GM12878 (cell line): Measurements from ENCODE around the gene DIDO1. TPM values are rescaled to one million over a fixed set of nuclear protein-coding genes. Genes with fewer than 3 reads are reported as not detected.

Experiments
- ATAC-seq: fragments of 200-7000 bp; cut with Tn5 transposase; 3 replicates; pipeline ENCODE4 v1.9.1; 2020; ENCODE audit warnings: mild to moderate bottlenecking, moderate library complexity
- BruUV-seq: library from RNA; stranded (reverse); fragments of 400-500 nt; replicated peaks from 2 replicates; lab custom pipeline; 2021; lab: Mats Ljungman, UMichigan
- CTCF ChIA-PET: fragments of 300-600 bp; sonication (Branson Sonifier 250); formaldehyde crosslinking; extraction: SDS; loops from one replicate; lab custom pipeline; 2021; ENCODE audit warnings: inconsistent platforms; lab: Yijun Ruan, JAX
- POLR2A ChIA-PET: fragments of 350-600 bp; formaldehyde crosslinking; extraction: SDS; loops from one replicate; lab custom pipeline; 2021; ENCODE audit warnings: inconsistent platforms; lab: Charles Lee
- RAD21 ChIA-PET: fragments of 300-600 bp; sonication (Branson Sonifier 250); formaldehyde crosslinking; loops from one replicate; lab custom pipeline; 2023; ENCODE audit warnings: antibody characterized with exemption; ENCODE audit not compliant: unreplicated experiment; lab: Charles Lee
- SMC1A ChIA-PET: fragments of 300-600 bp; sonication (Branson Sonifier 250); formaldehyde crosslinking; loops from one replicate; lab custom pipeline; 2023; ENCODE audit not compliant: unreplicated experiment, uncharacterized antibody; lab: Charles Lee
- DNase-seq: peaks from one replicate; pipeline ENCODE4 v3.0.0-alpha.2; 2011; ENCODE audit warnings: low read depth, low spot score
- FAIRE-seq: peaks from 3 replicates; lab custom pipeline; 2011; peaks lifted over from hg19 to GRCh38; lab: Jason Lieb, UNC
- H2AFZ ChIP-seq: 2 replicates; pipeline ENCODE4 v1.6.0; 2011; ENCODE audit warnings: low read depth, low read length, control low read depth; ENCODE audit not compliant: control insufficient read depth
- H3K27ac ChIP-seq: 2 replicates; pipeline ENCODE4 v1.5.1; 2011; ENCODE audit warnings: control low read depth; ENCODE audit not compliant: control insufficient read depth, insufficient read depth
- H3K27me3 ChIP-seq, 2 experiments: replicated peaks in 1 of 2; 2 replicates each; pipeline versions ENCODE4 v1.6.0 to v1.6.1; 2011; ENCODE audit warnings: low read length in 1 of 2; ENCODE audit not compliant: control insufficient read depth in 2 of 2, insufficient read depth in 2 of 2
- H3K36me3 ChIP-seq, 2 experiments: 2 replicates each; pipeline ENCODE4 v1.5.1; 2011; ENCODE audit warnings: low read length in 1 of 2; ENCODE audit not compliant: control insufficient read depth in 2 of 2, insufficient read depth in 2 of 2
- H3K4me1 ChIP-seq: 2 replicates; pipeline ENCODE4 v1.6.1; 2011; ENCODE audit warnings: mild to moderate bottlenecking, low read length, moderate library complexity, mixed read lengths; ENCODE audit not compliant: control insufficient read depth, insufficient read depth
- H3K4me2 ChIP-seq: 2 replicates; pipeline ENCODE4 v1.6.0; 2011; ENCODE audit warnings: control low read depth; ENCODE audit not compliant: control insufficient read depth, insufficient read depth
- H3K4me3 ChIP-seq: fragments of 200-600 bp; sonication (generic); 2 replicates; pipeline ENCODE4 v1.5.1; 2016
- H3K79me2 ChIP-seq: 2 replicates; pipeline ENCODE4 v1.6.0; 2011; ENCODE audit warnings: low read length; ENCODE audit not compliant: control insufficient read depth, insufficient read depth
- H3K9ac ChIP-seq: 2 replicates; pipeline ENCODE4 v1.8.0; 2011; ENCODE audit warnings: low read length, control low read depth, mixed read lengths; ENCODE audit not compliant: control insufficient read depth, insufficient read depth
- H3K9me3 ChIP-seq: replicated peaks from 3 replicates; pipeline ENCODE4 v1.5.1; 2011; ENCODE audit warnings: mild to moderate bottlenecking, low read length; ENCODE audit not compliant: control insufficient read depth, insufficient read depth
- H4K20me1 ChIP-seq: 2 replicates; pipeline ENCODE4 v1.6.0; 2011; ENCODE audit not compliant: control insufficient read depth, insufficient read depth
- BHLHE40 ChIP-seq, 2 experiments: fragments of 450-650 bp in 1 of 2; IDR thresholded peaks; 2 replicates each; pipeline ENCODE4 v1.6.1; 2011 to 2017; ENCODE audit warnings: low read depth in 2 of 2, borderline replicate concordance in 1 of 2, improper control_type of control experiment in 1 of 2, low read length in 1 of 2, mild to moderate bottlenecking in 1 of 2
- CBX5 ChIP-seq: sonication (generic); IDR thresholded peaks from 2 replicates; pipeline ENCODE4 v1.6.1; 2016; ENCODE audit warnings: low read depth, moderate library complexity, mild to moderate bottlenecking, inconsistent platforms
- FOXM1 ChIP-seq: IDR thresholded peaks from 2 replicates; pipeline ENCODE4 v1.6.1; 2012; ENCODE audit warnings: low read depth, mild to moderate bottlenecking, inconsistent platforms, low read length, moderate library complexity
- GATAD2B ChIP-seq: fragments of 450-650 bp; conservative IDR thresholded peaks from 2 replicates; pipeline ENCODE4 v1.6.1; 2017; ENCODE audit warnings: low read depth, mild to moderate bottlenecking, moderate library complexity
- IKZF1 ChIP-seq: fragments of 450-650 bp; conservative IDR thresholded peaks from 2 replicates; pipeline ENCODE4 v1.6.1; 2017; ENCODE audit warnings: antibody characterized with exemption, mild to moderate bottlenecking
- IKZF2 ChIP-seq, 2 experiments: fragments of 450-650 bp; IDR thresholded peaks; 2 replicates each; pipeline ENCODE4 v1.6.1; 2017; ENCODE audit warnings: mild to moderate bottlenecking in 2 of 2, moderate library complexity in 2 of 2
- LARP7 ChIP-seq: fragments of 450-650 bp; IDR thresholded peaks from 2 replicates; pipeline ENCODE4 v1.6.1; 2017; ENCODE audit warnings: mild to moderate bottlenecking
- NFYA ChIP-seq: IDR thresholded peaks from 2 replicates; pipeline ENCODE4 v1.6.1; 2011; ENCODE audit warnings: low read depth, mild to moderate bottlenecking, low read length, improper control_type of control experiment, borderline replicate concordance
- NR2C2 ChIP-seq: IDR thresholded peaks from 2 replicates; pipeline ENCODE4 v1.6.1; 2011; ENCODE audit warnings: borderline replicate concordance, low read depth; ENCODE audit not compliant: control insufficient read depth, insufficient read length
- PBX3 ChIP-seq: IDR thresholded peaks from 2 replicates; pipeline ENCODE4 v1.6.1; 2011; ENCODE audit warnings: mild to moderate bottlenecking, low read depth, low read length, moderate library complexity; ENCODE audit not compliant: insufficient replicate concordance
- PKNOX1 ChIP-seq: fragments of 450-650 bp; IDR thresholded peaks from 2 replicates; pipeline ENCODE4 v1.6.1; 2016; ENCODE audit warnings: mild to moderate bottlenecking
- RB1 ChIP-seq: fragments of 450-650 bp; formaldehyde crosslinking; IDR thresholded peaks from 2 replicates; pipeline ENCODE4 v1.6.1; 2017; ENCODE audit warnings: mild to moderate bottlenecking, borderline replicate concordance
- RELB ChIP-seq: fragments of 450-650 bp; IDR thresholded peaks from 2 replicates; pipeline ENCODE4 v1.6.1; 2017; ENCODE audit warnings: low read depth, mild to moderate bottlenecking, moderate library complexity
- ZNF24 ChIP-seq: fragments of 450-650 bp; IDR thresholded peaks from 2 replicates; pipeline ENCODE4 v1.6.1; 2017; ENCODE audit warnings: antibody characterized with exemption, mild to moderate bottlenecking
- WGBS: methylation state at CpG from one replicate; pipeline ENCODE4 v1.1.6; 2016; ENCODE audit warnings: low lambda C conversion rate; ENCODE audit not compliant: insufficient replicate concordance, insufficient coverage; ENCODE audit errors: missing lambda C conversion rate; 5-methylcytosine and 5-hydroxymethylcytosine counted together
- in situ Hi-C: fragments of 300-500 bp; cut with MboI; formaldehyde crosslinking; loops from 9 replicates; pipeline ENCODE4 v1.14.3; 2018; ENCODE audit warnings: mixed read lengths
- intact Hi-C: fragments of 100-400 bp; cut with micrococcal nuclease; formaldehyde crosslinking; loops from one replicate; pipeline ENCODE4 v1.14.2; 2022; ENCODE audit not compliant: unreplicated experiment
- polyA plus RNA-seq, 11 experiments: library from polyadenylated mRNA; depleted of rRNA in 4 of 11; unstranded in 6 of 11; stranded (reverse) in 5 of 11; fragments of >200 nt; fragmentation: Nextera tagmentation in 4 of 11; fragmentation: Illumina TruSeq in 1 of 11; extraction: Ambion mirVana in 4 of 11; extraction: Trizol in 1 of 11; gene quantifications; 1 replicate in 1 of 11; 2 replicates in 10 of 11; pipeline versions ENCODE4 v1.2.1 to v1.2.3, GENCODE V29; 2011 to 2016; ENCODE audit warnings: inconsistent platforms in 2 of 11, missing spikeins in 2 of 11, low read depth in 1 of 11
- total RNA-seq, 4 experiments: library from RNA; depleted of rRNA in 3 of 4; stranded (reverse); fragments of >200 nt in 3 of 4; fragmentation: Illumina TruSeq in 1 of 4; extraction: Trizol in 1 of 4; gene quantifications; 2 replicates each; pipeline versions ENCODE4 v1.2.1 to v1.2.3, GENCODE V29; 2013 to 2021
- TF ChIP-seq, protein P1 (sequence below): fragments of 450-650 bp; formaldehyde crosslinking; IDR thresholded peaks from 2 replicates; pipeline ENCODE4 v1.4.0; 2020; ENCODE audit warnings: mild to moderate bottlenecking, moderate library complexity

The DIDO1 gene
- total and polyA plus RNA-seq, 10 of the 15 experiments (the other 5 are each of a cell fraction or from before 2014, with no cell fraction given), result 5.5 to 56.4 (median 38.4) TPM

DNA sequence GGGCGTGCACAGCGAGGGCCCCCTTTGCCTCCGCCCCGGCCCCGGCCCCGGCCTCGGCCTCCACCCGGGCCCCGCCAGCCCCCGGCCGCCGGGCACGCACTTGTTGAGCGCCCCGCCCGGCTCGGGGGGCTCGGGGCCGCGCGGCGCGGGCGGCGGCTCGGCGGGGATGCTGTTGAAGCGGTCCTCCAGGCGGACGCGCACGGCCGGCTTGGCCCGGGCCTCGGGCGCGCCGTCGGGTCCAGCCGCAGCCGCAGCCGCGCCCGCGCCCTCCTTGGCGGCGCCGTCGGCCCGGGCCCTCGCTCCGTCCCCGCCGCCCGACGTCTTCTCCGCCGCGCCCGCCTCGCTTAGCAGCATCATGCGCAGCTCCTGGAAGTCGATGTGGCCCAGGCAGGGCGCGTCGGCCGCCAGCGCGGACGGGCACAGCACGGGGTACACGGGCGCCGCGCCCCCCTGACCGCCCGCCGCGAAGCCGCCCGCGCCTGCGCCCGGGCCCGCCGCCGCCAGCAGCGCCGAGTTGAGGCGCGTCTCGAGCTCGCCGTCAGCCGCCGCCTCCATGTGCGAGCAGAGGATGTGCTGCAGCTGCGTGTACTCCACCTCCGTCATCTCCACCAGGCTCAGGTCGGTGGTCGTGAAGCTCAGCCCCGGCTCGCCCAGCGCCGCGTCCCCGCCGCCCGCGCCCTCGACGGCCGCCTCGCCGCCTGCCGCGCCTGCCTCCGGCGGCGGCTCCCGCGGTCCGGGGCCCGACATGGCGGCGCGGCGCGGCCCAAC lies 65.2 kb downstream of the DIDO1 start:
- H3K4me3 ChIP-seq, result no peak overlapping the region
- intact Hi-C loops, result no loop called here
- CTCF ChIA-PET, result interaction anchor here (1.2 to 1.3 kb wide), 3 partner anchors 28 to 47 kb away, joined by 3 read pairs; no protein-coding TSS in a partner anchor
- TF ChIP-seq GATAD2B (peak; percentile 47), BHLHE40 (IDR thresholded peaks at IDR 0.05; ENCODE audit: borderline replicate concordance in 1 of 2, low read depth in 2 of 2, low read length in 1 of 2) (no peak; a peak in 1 of 4 replicates), RB1 (no peak), RELB (no peak), NFYA (no peak), FOXM1 (no peak), PBX3 (no peak), IKZF2 (IDR thresholded peaks at IDR 0.05) (no peak), CBX5 (no peak), PKNOX1 (no peak), NR2C2 (no peak), IKZF1 (peak; percentile 95), LARP7 (peak; percentile 66; the same call in 1 of the 2 replicates), ZNF24 (no peak)
- TF ChIP-seq, protein P1, sequence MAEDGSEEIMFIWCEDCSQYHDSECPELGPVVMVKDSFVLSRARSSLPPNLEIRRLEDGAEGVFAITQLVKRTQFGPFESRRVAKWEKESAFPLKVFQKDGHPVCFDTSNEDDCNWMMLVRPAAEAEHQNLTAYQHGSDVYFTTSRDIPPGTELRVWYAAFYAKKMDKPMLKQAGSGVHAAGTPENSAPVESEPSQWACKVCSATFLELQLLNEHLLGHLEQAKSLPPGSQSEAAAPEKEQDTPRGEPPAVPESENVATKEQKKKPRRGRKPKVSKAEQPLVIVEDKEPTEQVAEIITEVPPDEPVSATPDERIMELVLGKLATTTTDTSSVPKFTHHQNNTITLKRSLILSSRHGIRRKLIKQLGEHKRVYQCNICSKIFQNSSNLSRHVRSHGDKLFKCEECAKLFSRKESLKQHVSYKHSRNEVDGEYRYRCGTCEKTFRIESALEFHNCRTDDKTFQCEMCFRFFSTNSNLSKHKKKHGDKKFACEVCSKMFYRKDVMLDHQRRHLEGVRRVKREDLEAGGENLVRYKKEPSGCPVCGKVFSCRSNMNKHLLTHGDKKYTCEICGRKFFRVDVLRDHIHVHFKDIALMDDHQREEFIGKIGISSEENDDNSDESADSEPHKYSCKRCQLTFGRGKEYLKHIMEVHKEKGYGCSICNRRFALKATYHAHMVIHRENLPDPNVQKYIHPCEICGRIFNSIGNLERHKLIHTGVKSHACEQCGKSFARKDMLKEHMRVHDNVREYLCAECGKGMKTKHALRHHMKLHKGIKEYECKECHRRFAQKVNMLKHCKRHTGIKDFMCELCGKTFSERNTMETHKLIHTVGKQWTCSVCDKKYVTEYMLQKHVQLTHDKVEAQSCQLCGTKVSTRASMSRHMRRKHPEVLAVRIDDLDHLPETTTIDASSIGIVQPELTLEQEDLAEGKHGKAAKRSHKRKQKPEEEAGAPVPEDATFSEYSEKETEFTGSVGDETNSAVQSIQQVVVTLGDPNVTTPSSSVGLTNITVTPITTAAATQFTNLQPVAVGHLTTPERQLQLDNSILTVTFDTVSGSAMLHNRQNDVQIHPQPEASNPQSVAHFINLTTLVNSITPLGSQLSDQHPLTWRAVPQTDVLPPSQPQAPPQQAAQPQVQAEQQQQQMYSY (CRISPR knock-in tag), result no peak

More for the DNA sequence above, 65.2 kb downstream of the DIDO1 start:
- ATAC-seq (peak; percentile 28), FAIRE-seq (no peak), DNase-seq (no peak)
- H3K9ac ChIP-seq, result peak overlapping the region; percentile 27; the same call in 1 of the 2 replicates
- RAD21 ChIA-PET, result interaction anchor here (0.6 to 1.0 kb wide), 4 partner anchors 39 to 148 kb away, joined by 3 to 6 read pairs (median 4); partner anchors contain the start of gene MRGBP
- H3K27me3 ChIP-seq, result no peaks in the 10 kb centered on the region; a peak in 1 of 4 replicates
- H3K4me2 ChIP-seq, result peak overlapping the region; percentile 89
- POLR2A ChIA-PET, result interaction anchor here (1.0 kb wide), 2 partner anchors 38 to 64 kb away, joined by 3 to 6 read pairs; no protein-coding TSS in a partner anchor
- in situ Hi-C loops, result no loop called here
- H3K36me3 ChIP-seq, result no peaks in the 10 kb centered on the region
- peaks cover 3% of the 10 kb centered on the region; the same call in 1 of the 2 replicates for H3K79me2 ChIP-seq
- H3K27ac ChIP-seq, result no peak overlapping the region
- no peaks in the 10 kb centered on the region for H3K9me3 ChIP-seq
- SMC1A ChIA-PET, result interaction anchor here (0.8 to 1.4 kb wide), 2 partner anchors 12 to 38 kb away, joined by 3 read pairs; no protein-coding TSS in a partner anchor
- BruUV-seq, result no TSS peak
- H4K20me1 ChIP-seq, result no peaks in the 10 kb centered on the region
- peak overlapping the region; percentile 75 for H2AFZ ChIP-seq
- H3K4me1 ChIP-seq, result peaks cover 5% of the 10 kb centered on the region
- 9% methylated on average over 53 of the region's 129 CpGs for WGBS
